Liver (tissue), 3 donors: ENCODE data around the gene RAB30.

Experiments used
- ATF3 ChIP-seq: IDR thresholded peaks from 2 replicates; pipeline ENCODE4 v1.6.1; 2016; ENCODE audit warnings: antibody characterized with exemption
- JUND ChIP-seq, 2 donors: IDR thresholded peaks; 2 replicates each; pipeline ENCODE4 v1.6.1; 2016; ENCODE audit warnings: antibody characterized with exemption in 2 of 2
- MAX ChIP-seq: IDR thresholded peaks from 2 replicates; pipeline ENCODE4 v1.6.1; 2016; ENCODE audit warnings: antibody characterized with exemption
- RAD21 ChIP-seq, 2 donors: IDR thresholded peaks; 2 replicates each; pipeline ENCODE4 v1.6.1; 2016; ENCODE audit warnings: antibody characterized with exemption in 2 of 2, mild to moderate bottlenecking in 2 of 2
- RXRA ChIP-seq, 2 donors: IDR thresholded peaks; 2 replicates each; pipeline ENCODE4 v1.6.1; 2017 to 2018; ENCODE audit warnings: antibody characterized with exemption in 2 of 2, mild to moderate bottlenecking in 1 of 2
- SP1 ChIP-seq: IDR thresholded peaks from 2 replicates; pipeline ENCODE4 v1.6.1; 2018; ENCODE audit warnings: antibody characterized with exemption, mild to moderate bottlenecking
- YY1 ChIP-seq: IDR thresholded peaks from 2 replicates; pipeline ENCODE4 v1.6.1; 2016; ENCODE audit warnings: antibody characterized with exemption, mild to moderate bottlenecking
- TF ChIP-seq, protein P1 (sequence below): fragments of 150-350 bp; IDR thresholded peaks from 2 replicates; pipeline ENCODE4 v1.5.1; 2017; ENCODE audit warnings: improper control_type of control experiment, low read depth, low read length; ENCODE audit not compliant: missing input control
- TF ChIP-seq, protein P2 (sequence below): IDR thresholded peaks from 2 replicates; pipeline ENCODE4 v1.6.1; 2016; ENCODE audit warnings: antibody characterized with exemption
- donor health status: healthy.
- donor health status: healthy.

DNA sequence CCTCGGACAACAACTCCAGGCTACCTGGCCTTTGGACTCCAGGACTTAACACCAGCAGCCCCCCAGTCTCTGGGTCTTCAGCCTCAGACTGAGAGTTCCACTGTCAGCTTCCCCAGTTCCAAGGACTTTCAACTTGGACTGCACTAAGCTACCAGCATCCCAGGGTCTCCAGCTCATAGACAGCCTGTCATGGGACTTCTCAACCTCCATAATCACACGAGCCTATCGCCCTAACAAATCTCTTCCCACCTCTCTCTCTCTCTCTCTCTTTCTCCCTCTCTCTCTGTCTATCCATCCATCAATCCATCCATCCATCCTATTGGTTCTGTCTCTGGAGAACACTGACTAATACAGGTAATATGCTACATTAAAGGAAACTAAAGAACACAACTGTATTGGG is 10.7 kb downstream of the RAB30 start:
- TF ChIP-seq, protein P1, sequence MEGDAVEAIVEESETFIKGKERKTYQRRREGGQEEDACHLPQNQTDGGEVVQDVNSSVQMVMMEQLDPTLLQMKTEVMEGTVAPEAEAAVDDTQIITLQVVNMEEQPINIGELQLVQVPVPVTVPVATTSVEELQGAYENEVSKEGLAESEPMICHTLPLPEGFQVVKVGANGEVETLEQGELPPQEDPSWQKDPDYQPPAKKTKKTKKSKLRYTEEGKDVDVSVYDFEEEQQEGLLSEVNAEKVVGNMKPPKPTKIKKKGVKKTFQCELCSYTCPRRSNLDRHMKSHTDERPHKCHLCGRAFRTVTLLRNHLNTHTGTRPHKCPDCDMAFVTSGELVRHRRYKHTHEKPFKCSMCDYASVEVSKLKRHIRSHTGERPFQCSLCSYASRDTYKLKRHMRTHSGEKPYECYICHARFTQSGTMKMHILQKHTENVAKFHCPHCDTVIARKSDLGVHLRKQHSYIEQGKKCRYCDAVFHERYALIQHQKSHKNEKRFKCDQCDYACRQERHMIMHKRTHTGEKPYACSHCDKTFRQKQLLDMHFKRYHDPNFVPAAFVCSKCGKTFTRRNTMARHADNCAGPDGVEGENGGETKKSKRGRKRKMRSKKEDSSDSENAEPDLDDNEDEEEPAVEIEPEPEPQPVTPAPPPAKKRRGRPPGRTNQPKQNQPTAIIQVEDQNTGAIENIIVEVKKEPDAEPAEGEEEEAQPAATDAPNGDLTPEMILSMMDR, result no peak
- TF ChIP-seq MAX (no peak), YY1 (no peak), SP1 (no peak), RAD21 (IDR thresholded peaks at IDR 0.05) (no peak), ATF3 (no peak), RXRA (IDR thresholded peaks at IDR 0.05) (no peak), JUND (IDR thresholded peaks at IDR 0.05) (no peak)
- TF ChIP-seq, protein P2, sequence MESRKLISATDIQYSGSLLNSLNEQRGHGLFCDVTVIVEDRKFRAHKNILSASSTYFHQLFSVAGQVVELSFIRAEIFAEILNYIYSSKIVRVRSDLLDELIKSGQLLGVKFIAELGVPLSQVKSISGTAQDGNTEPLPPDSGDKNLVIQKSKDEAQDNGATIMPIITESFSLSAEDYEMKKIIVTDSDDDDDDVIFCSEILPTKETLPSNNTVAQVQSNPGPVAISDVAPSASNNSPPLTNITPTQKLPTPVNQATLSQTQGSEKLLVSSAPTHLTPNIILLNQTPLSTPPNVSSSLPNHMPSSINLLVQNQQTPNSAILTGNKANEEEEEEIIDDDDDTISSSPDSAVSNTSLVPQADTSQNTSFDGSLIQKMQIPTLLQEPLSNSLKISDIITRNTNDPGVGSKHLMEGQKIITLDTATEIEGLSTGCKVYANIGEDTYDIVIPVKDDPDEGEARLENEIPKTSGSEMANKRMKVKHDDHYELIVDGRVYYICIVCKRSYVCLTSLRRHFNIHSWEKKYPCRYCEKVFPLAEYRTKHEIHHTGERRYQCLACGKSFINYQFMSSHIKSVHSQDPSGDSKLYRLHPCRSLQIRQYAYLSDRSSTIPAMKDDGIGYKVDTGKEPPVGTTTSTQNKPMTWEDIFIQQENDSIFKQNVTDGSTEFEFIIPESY, result no peak
